Heart left ventricle (tissue), 16 donors: ENCODE data around the gene PCAT7. TPM values are rescaled to one million over a fixed set of nuclear protein-coding genes. Genes with fewer than 3 reads are reported as not detected.

ENCODE experiments used
- ATAC-seq, 4 donors: fragments of 200-7000 bp; cut with Tn5 transposase; one replicate each; pipeline ENCODE4 v1.9.1; 2020 to 2022; ENCODE audit warnings: moderate library complexity in 4 of 4, mild to moderate bottlenecking in 3 of 4, moderate number of reproducible peaks in 1 of 4
- DNase-seq, 5 donors: peaks; one replicate each; pipeline ENCODE4 v3.0.0-alpha.2; 2020
- H3K27ac ChIP-seq, 12 donors: fragments of 200-600 bp; sonication (generic) in 4 of 12; one replicate each; pipeline versions ENCODE4 v1.5.0 to v1.8.0; 2016 to 2022; ENCODE audit warnings: mild to moderate bottlenecking in 2 of 12
- H3K27me3 ChIP-seq, 9 donors: fragments of 200-600 bp; sonication (generic) in 2 of 9; one replicate each; pipeline versions ENCODE4 v1.5.1 to v1.8.0; 2016 to 2022; ENCODE audit warnings: mild to moderate bottlenecking in 3 of 9
- H3K36me3 ChIP-seq, 9 donors: fragments of 200-600 bp; sonication (generic) in 2 of 9; one replicate each; pipeline versions ENCODE4 v1.5.0 to v1.8.0; 2018 to 2022; ENCODE audit warnings: mild to moderate bottlenecking in 2 of 9
- H3K4me1 ChIP-seq, 12 donors: fragments of 200-600 bp; sonication (generic) in 4 of 12; one replicate each; pipeline versions ENCODE4 v1.5.0 to v1.8.0; 2016 to 2022; ENCODE audit warnings: mild to moderate bottlenecking in 3 of 12
- H3K4me3 ChIP-seq, 12 donors: fragments of 200-600 bp; sonication (generic) in 4 of 12; one replicate each; pipeline versions ENCODE4 v1.5.0 to v1.8.0; 2017 to 2022; ENCODE audit warnings: mild to moderate bottlenecking in 9 of 12, moderate library complexity in 4 of 12
- H3K9me3 ChIP-seq, 12 donors: fragments of 200-600 bp; sonication (generic) in 4 of 12; one replicate each; pipeline versions ENCODE4 v1.5.0 to v1.8.0; 2016 to 2022; ENCODE audit warnings: mild to moderate bottlenecking in 1 of 12
- POLR2A ChIP-seq, 2 donors: fragments of 450-650 bp; IDR thresholded peaks; one replicate each; pipeline ENCODE4 v1.6.1; 2017; ENCODE audit warnings: antibody characterized with exemption in 2 of 2, mild to moderate bottlenecking in 2 of 2, moderate library complexity in 2 of 2
- WGBS, 4 donors: extraction: QIAGEN DNeasy Blood & Tissue Kit in 2 of 4; methylation state at CpG; one replicate each; pipeline versions ENCODE4 v1.1.5 to v1.1.7; 2013 to 2018; 5-methylcytosine and 5-hydroxymethylcytosine counted together
- intact Hi-C, 10 donors: fragments of 100-400 bp; cut with DNase I; formaldehyde crosslinking; loops; one replicate each; pipeline versions ENCODE4 v1.11.1 to v1.14.2; 2022
- polyA plus RNA-seq, 2 donors: library from polyadenylated mRNA; stranded (reverse); fragments of 200-250 nt; gene quantifications; one replicate each; pipeline ENCODE4 v1.2.3, GENCODE V29; 2013
- total RNA-seq, 9 donors: library from RNA; depleted of rRNA in 2 of 9; stranded (reverse); fragments of >200 nt in 2 of 9; fragmentation: NEBNext Ultra II Directional in 3 of 9; extraction: Animal tissue kit (Norgen Biotek cat#: 25700) in 3 of 9; gene quantifications; one replicate each; pipeline versions ENCODE4 v1.1.0 to v1.2.4, GENCODE V29; 2016 to 2023
- TF ChIP-seq, protein P1 (sequence below), 12 donors: fragments of 200-600 bp; sonication (generic) in 4 of 12; IDR thresholded peaks; one replicate each; pipeline versions ENCODE4 v1.5.0 to v1.8.0; 2018 to 2022; ENCODE audit warnings: antibody characterized with exemption in 12 of 12, mild to moderate bottlenecking in 5 of 12
- donor health status: ischemic (EF 13 %, LVEDD 7.1; RV severe dilation, severe dysfunction).
- donor health status: healthy with polysubstance abuse.
- donor health status: DM: no; HTN: yes; CAD: no.
- donor health status: DM: no; HTN: no; CAD: no.
- donor health status: ischemic (EF 25% LVEDD 6.9; RV normal size, moderate dysfunction).
- donor health status: ischemic (EF 25% LVEDD 5.7; RV mildly dilated, moderate dysfunction).
- donor health status: healthy.
- donor health status: DM: yes; HTN: yes; CAD: no.
- donor health status: ischemic (EF 35%, LVEDD 5.7; RV mildly dilated, moderate dysfunction).
- donor health status: nonischemic (EF 11% LVEDD 7.7; RV severe dilation, severe dysfunction).
- donor health status: DM: yes; HTN: yes; CAD: no.
- donor health status: PGD.
- donor health status: ischemic (EF 29% LVEDD 5.4; RV normal size, mild dysfunction).
- donor health status: nonischemic (EF 23%, LVEDD 6.1; RV moderate dilation, normal function).

The PCAT7 gene
- total and polyA plus RNA-seq, 11 donors, result not detected

DNA sequence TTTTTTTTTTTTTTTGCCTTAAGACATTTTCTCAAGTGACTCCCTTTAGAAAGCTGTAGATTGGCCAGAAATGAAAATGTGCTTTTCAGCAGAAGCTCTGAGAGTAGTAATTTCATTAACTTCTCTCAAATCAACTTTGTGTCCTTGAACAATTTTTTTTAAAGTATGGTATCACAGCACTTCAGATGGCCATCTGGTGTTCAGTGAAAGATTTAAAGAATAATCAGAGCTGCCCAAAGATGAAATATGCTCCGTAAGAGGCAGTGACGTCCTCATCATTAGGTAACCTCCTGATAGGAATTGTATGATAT lies 43.0 kb upstream of the PCAT7 start:
- DNase-seq, result no peak
- ATAC-seq, result no peak
- Histone ChIP-seq H3K9me3 (no peaks in the 10 kb centered on the region), H3K27ac (no peak overlapping the region), H3K4me3 (no peak overlapping the region), H3K36me3 (no peaks in the 10 kb centered on the region), H3K4me1 (no peaks in the 10 kb centered on the region), H3K27me3 (no peaks in the 10 kb centered on the region)
- no peak for TF ChIP-seq POLR2A (IDR thresholded peaks at IDR 0.05)
- TF ChIP-seq, protein P1, sequence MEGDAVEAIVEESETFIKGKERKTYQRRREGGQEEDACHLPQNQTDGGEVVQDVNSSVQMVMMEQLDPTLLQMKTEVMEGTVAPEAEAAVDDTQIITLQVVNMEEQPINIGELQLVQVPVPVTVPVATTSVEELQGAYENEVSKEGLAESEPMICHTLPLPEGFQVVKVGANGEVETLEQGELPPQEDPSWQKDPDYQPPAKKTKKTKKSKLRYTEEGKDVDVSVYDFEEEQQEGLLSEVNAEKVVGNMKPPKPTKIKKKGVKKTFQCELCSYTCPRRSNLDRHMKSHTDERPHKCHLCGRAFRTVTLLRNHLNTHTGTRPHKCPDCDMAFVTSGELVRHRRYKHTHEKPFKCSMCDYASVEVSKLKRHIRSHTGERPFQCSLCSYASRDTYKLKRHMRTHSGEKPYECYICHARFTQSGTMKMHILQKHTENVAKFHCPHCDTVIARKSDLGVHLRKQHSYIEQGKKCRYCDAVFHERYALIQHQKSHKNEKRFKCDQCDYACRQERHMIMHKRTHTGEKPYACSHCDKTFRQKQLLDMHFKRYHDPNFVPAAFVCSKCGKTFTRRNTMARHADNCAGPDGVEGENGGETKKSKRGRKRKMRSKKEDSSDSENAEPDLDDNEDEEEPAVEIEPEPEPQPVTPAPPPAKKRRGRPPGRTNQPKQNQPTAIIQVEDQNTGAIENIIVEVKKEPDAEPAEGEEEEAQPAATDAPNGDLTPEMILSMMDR (IDR thresholded peaks at IDR 0.05), result no peak
- intact Hi-C loops, result no loop called here
- 62 to 83% (median 73%) methylated on average over 2 of the region's 2 CpGs for WGBS, 4 donors

DNA sequence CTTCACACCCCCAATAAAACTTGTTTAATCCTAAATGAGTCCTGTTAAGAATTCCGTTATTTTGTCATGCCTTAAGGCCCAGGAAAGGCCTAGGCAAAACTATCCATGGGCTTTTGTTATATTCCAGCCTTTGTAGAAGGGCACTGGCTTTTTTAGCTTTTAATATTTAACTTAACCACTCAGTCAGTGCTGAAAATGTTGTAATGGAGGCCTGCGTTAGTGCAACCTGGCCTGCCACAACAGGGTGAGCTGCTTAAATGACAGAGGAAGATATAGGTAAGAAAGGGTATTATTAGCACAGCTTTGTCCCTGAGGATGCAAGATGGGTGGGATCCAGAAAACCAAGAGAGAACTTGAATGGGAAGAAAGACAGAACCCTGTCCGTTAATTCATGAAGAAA lies 40.2 kb upstream of the PCAT7 start:
- intact Hi-C loops, result no loop called here
- ATAC-seq, result no peak
- TF ChIP-seq, protein P1 (IDR thresholded peaks at IDR 0.05), result no peak

DNA sequence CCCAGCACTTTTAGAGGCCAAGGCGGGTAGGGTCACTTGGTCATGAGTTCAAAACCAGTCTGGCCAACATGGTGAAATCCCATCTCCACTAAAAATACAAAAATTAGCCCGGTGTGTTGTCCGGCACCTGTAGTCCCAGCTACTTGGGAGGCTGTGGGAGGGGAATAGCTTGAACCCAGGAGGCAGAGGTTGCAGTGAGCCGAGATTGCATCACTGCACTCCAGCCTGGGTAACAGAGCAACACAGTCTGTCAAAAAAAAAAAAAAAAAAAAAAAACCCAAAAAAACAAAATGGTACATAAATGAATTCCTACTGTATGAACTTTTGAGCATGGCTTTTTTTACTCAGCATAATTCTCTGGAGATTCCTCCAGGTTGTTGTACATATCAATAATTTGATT lies 37.6 kb upstream of the PCAT7 start:
- intact Hi-C loops, result no loop called here
- peaks cover 0 to 5% (median 0%) of the 10 kb centered on the region in 12 donors for H3K9me3 ChIP-seq
- WGBS, 4 donors, result 88 to 98% (median 90%) methylated on average over 4 of the region's 4 CpGs

More for the DNA sequence above, 40.2 kb upstream of the PCAT7 start:
- Histone ChIP-seq H3K36me3 (no peaks in the 10 kb centered on the region), H3K4me1 (no peaks in the 10 kb centered on the region), H3K4me3 (no peak overlapping the region), H3K27me3 (no peaks in the 10 kb centered on the region), H3K27ac (no peak overlapping the region), H3K9me3 (peaks cover 0 to 2% (median 0%) of the 10 kb centered on the region in 12 donors)
- no peak for DNase-seq
- WGBS, 4 donors, result 63 to 86% (median 79%) methylated on average over 3 of the region's 3 CpGs

DNA sequence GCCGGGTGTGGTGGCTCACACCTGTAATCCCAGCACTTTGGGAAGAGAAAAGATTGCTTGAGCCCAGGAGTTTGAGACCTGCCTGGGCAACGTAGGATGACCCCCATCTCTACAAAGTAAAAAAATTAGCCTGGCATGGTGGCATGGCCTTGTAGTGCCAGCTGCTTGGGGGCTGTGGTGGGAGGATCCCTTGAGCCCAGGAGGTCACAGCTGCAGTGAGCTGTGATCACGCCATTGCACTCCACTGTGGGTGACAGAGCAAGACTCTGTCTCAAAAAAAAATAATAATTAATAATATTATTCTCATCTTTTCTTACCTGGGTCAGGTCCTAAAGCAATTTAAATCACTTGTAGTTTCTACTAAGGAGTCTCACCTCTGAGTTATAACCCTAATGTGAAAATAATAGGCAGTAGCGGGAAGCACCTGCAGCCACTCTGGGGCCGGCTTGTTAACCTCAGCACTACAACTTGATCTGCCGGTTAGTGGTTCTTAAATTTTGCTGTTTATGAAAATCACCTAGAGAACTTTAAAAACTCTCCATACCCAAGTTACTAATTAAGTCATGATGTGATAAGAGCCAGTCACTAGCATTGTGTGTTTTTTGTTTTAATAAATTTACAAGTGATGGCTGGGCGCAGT lies 29.4 kb upstream of the PCAT7 start:
- Histone ChIP-seq H3K9me3 (peaks cover 0 to 2% (median 0%) of the 10 kb centered on the region in 12 donors), H3K36me3 (no peaks in the 10 kb centered on the region), H3K4me1 (no peaks in the 10 kb centered on the region), H3K27ac (no peak overlapping the region), H3K27me3 (peaks cover 0 to 6% (median 0%) of the 10 kb centered on the region in 9 donors), H3K4me3 (no peak overlapping the region)
- intact Hi-C loops, result loop anchor here in 1 of 10 donors (10.0 kb wide), 1 partner anchor 59 kb away; no protein-coding TSS in a partner anchor
- WGBS, 4 donors, result 91 to 93% (median 93%) methylated on average over 7 of the region's 7 CpGs
- DNase-seq (no peak), ATAC-seq (no peak)
- no peak for TF ChIP-seq POLR2A (IDR thresholded peaks at IDR 0.05)
- TF ChIP-seq, protein P1 (IDR thresholded peaks at IDR 0.05), result no peak

More for the DNA sequence above, 37.6 kb upstream of the PCAT7 start:
- H3K4me3 ChIP-seq, result no peak overlapping the region
- no peaks in the 10 kb centered on the region for H3K27me3 ChIP-seq
- H3K36me3 ChIP-seq, result no peaks in the 10 kb centered on the region
- DNase-seq (no peak), ATAC-seq (no peak)
- no peaks in the 10 kb centered on the region for H3K4me1 ChIP-seq
- H3K27ac ChIP-seq, result no peak overlapping the region
- TF ChIP-seq, protein P1 (IDR thresholded peaks at IDR 0.05), result no peak
- no peak for TF ChIP-seq POLR2A (IDR thresholded peaks at IDR 0.05)
